22Rv1 (cell line): ENCODE measurements around the gene HTR3D.

Experiments used
- CTCF ChIP-seq: fragments of 450-650 bp; IDR thresholded peaks from 2 replicates; pipeline ENCODE4 v1.5.1; 2017; ENCODE audit warnings: mild to moderate bottlenecking
- ZFX ChIP-seq: fragments of 450-650 bp; IDR thresholded peaks from 2 replicates; pipeline ENCODE4 v1.6.1; 2017; ENCODE audit warnings: antibody characterized with exemption, borderline replicate concordance

- TF ChIP-seq CTCF: no peak
- TF ChIP-seq ZFX: no peak
These were observed 25.5 kb upstream of the HTR3D start for GRCh38 chr3:184005941-184006507.
